22Rv1 (cell line): ENCODE measurements around the gene UNC5B.

ENCODE experiments used
- CTCF ChIP-seq: fragments of 450-650 bp; IDR thresholded peaks from 2 replicates; pipeline ENCODE4 v1.5.1; 2017; ENCODE audit warnings: mild to moderate bottlenecking
- ZFX ChIP-seq: fragments of 450-650 bp; IDR thresholded peaks from 2 replicates; pipeline ENCODE4 v1.6.1; 2017; ENCODE audit warnings: antibody characterized with exemption, borderline replicate concordance

GRCh38 chr10:71187197-71187596, 25.2 kb upstream of the UNC5B start:
- TF ChIP-seq CTCF (no peak), ZFX (no peak)
